ENCODE results near the gene OR10A6. TPM values are rescaled to one million over a fixed set of nuclear protein-coding genes. Genes with fewer than 3 reads are reported as not detected.

OR10A6 gene
- not detected for total RNA-seq

DNA sequence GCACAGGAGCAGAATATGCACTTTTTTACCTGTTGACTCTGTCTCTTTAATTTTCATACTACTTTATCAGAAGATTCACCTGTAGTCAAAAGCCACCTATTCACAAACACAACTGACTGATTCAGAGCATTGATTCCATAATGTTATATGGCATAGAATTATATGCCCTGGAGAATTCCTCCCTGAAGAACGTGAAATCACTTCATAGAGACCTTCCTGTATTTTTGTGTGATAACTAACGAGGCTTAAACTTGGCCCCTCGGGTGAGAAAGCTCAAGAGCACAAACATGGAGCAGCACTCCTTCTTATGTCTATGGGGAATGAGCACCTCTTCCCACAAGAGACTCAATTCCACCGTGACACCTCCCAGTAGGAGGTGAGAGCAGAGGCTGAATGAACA is at the start of gene OR10A6:
Gene OR10A6, minus strand, starts transcription at position 101 of the 400 bp plus-strand sequence. CDS start 2,606 bp downstream, outside the sequence.

GRCh38 chr11:7965386-7965785 is 34.3 kb upstream of the OR10A6 start, which contains the start of gene NLRP10:
Gene NLRP10 (minus strand): TSS chr11:7965447. CDS start chr11:7963495, 1,952 bp downstream.

DNA sequence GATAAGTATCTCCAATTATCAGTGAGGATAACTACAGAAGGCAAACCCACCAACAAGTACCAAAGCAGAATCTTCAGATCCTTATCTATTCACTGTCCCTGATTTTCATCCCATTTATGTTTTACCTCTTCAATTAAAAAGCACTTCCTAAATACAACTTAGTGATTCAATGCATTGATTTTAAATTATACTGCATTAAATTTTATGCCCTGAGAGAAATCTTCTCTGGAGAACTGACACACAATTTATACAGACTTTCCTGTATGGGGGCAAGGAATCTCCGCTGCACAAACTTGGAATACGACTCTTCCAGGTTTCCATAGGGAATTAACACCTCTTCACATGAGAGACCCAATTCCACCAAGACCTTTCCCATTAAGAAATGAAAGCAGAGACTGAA is 10.5 kb upstream of the OR10A6 start, which contains the start of gene OR10A3:
Gene OR10A3, minus strand, starts transcription at position 101 of the 400 bp plus-strand sequence. CDS start 2,188 bp downstream, outside the sequence.

Small RNA genes within 50 kb of the gene (small RNA-seq; reads per million reads assigned to genes)
- gene COX6CP5 (ENCODE audit: low replicate concordance) (not detected), gene RNU6-943P (ENCODE audit: low replicate concordance) (not detected)

Other genes with a start within 250 kb of the OR10A6 start
- gene OVCH2, start 224.8 kb downstream of the OR10A6 start, total RNA-seq = not detected
- not detected for gene OR5P2, start 134.3 kb downstream of the OR10A6 start, total RNA-seq
- gene OR5P3, start 100.4 kb downstream of the OR10A6 start, total RNA-seq = not detected
- not detected for gene OR10A3, start 10.4 kb upstream of the OR10A6 start, total RNA-seq
- not detected for gene NLRP10, start 34.2 kb upstream of the OR10A6 start, total RNA-seq
- 182 TPM for gene EIF3F, start 56.1 kb upstream of the OR10A6 start, total RNA-seq
- gene TUB, start 149.9 kb upstream of the OR10A6 start, total RNA-seq = 90.8 TPM
- gene RIC3, start 237.8 kb upstream of the OR10A6 start, total RNA-seq = 61.0 TPM

All from parietal lobe (tissue), 2 donors.